GM21367 (cell line): ENCODE results near the gene MEGF10.

Experiments
- ATAC-seq: cut with Tn5 transposase; IDR thresholded peaks from one replicate; pipeline ENCODE4 v1.9.1; 2021; ENCODE audit not compliant: unreplicated experiment

The MEGF10 gene

DNA sequence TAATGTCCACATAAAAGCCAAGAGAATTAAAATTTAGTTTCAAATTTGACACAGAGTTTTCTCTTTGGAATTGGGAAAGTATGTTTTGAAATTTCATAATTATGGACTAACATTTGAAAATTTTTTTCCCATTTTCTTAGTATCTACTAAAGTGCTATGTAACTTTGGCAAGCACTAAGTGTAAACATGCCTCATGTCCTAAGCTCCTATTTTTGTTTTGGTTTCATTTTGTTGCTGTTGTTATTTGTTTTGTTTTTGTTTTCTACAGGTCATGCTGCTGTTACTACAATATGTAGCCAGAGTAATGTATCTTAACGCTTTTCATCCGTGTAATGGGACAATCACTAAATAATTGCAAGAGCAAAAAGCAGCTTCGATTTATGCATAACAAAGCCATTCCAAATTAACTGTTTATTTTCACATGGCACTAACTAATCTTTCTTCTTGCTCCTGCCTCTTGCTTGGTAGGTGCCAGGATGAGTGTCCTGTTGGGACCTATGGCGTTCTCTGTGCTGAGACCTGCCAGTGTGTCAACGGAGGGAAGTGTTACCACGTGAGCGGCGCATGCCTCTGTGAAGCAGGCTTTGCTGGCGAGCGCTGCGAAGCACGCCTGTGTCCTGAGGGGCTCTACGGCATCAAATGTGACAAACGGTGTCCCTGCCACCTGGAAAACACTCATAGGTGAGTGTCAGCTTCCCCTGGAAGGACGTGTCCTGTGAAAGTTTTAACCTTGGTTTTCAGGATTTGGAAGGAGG is 119.5 kb downstream of the MEGF10 start:
- no peak for ATAC-seq

DNA sequence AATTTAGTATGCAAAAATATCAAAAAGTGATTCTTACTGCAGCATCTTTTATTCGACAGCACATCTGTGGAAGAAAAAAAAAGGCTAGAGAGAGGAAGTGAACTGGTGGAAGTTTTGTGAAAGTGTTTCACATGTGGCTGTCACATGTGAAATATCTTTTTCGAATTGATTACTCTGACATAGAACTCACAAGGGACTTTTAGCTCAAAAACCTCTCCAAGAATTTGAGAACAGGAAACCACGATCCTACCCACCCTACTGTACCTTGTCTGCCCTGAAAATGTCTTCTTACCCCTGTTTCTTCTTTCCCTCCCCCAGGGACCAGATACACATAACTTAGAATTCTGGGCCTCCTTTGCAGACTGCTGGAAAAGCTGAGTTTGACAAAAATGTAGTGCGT is 120.4 kb downstream of the MEGF10 start:
- peak; percentile 66 for ATAC-seq

DNA sequence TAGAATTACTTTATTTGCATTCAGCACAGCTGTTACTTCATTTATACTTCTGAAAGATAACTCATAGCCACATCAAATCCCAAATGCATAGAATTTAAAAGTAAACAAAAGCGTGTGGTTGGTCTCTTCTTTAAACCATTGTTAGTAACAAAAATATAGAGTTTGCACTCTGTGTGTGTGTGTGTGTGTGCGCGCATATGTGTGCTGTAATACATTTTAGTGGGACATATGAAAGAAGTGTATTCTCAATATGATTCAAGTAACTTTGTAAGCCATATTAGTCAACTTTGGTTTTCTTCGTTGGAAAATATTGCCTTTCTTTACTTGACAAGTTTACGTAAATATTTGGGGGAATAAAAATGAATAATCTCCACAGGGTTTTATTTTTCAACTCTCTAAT is 120.8 kb downstream of the MEGF10 start:
- peak; percentile 9 for ATAC-seq

DNA sequence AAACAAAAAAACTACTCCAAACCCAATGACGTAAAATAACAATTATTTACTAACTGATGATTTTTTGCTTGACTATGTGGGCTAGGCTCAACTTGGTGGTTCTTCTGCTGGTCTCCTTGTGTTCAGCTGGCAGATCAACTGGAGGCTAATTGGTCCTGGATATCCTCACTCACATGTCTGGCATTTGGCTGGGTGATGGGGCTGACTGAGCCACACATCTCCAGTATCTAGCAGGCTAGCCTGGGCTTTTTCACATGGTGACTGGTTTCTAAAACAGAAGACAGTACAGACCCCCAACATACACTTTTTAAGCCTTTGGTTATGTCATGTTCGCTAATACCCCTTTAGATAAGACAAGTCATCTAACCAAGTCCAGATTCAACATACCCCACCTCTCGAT is 122.1 kb downstream of the MEGF10 start:
- no peak for ATAC-seq

DNA sequence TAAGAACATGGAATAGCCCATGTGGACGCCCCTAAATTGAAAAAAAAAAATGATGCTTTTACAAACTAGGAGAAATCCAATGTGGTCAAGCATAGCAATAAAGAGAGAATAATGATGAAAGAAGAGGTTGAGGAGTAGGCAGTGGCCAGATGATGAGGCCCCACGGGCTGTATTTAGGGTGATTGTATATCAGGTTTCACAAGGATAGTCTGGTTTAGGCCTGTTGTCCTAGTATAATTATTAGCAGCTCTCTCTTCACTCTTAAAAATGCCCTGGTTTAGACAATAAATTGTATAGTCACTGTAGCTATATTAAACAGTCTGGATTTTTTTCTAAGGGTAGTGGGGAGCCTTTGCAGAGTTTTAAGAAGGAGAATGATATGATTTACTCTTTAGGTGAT is 124.4 kb downstream of the MEGF10 start:
- no peak for ATAC-seq

DNA sequence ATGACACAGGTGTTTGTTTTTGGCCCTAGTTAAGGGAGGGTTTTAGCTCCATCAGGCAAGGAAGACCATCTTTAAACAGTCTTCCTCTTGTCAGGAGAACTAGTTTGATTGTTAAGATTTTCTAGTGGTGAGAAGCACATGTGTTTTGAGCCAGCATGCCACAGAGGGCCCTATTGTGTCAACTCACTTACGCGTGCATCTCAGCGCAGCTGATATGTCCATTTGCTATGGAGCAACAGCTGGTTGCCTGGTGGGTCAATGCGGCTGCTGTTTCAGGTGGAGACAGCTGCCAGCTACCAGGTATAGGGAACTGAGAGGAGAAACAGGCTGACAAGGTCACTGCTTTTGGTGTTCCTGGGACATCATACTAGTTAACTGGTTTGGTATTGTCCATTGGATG is 126.3 kb downstream of the MEGF10 start:
- no peak for ATAC-seq

DNA sequence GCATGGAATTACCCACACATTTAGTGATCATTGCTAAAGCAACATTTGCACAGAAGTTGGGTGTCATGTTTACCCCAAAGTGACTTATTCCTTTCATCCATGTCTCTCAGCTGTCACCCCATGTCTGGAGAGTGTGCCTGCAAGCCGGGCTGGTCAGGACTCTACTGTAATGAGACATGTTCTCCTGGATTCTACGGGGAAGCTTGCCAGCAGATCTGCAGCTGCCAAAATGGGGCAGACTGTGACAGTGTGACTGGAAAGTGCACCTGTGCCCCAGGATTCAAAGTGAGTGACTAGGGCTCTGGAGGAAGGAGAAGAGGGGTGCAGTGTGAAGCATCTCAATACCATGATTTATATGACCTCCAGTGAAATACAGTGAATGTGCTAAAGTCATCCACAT is 126.9 kb downstream of the MEGF10 start:
- ATAC-seq: no peak

DNA sequence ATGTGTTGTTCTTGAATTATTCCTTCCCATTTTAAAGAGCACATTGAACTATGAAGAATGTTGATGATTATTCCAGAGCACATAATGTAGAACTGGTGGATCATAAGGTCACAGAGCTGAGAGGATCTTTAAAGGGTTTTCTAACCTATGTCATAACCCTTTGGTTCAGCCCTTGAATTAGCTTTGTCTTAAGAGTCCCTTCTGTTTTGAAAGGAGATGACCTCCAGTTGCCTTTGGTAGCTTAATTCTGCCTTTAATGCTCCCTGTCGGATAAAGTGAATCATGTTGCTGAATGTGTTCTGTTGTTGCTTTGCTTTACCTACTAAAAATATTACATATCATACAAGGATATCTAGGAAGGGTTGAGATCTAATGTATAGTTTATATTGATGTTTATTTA is 127.8 kb downstream of the MEGF10 start:
- no peak for ATAC-seq

DNA sequence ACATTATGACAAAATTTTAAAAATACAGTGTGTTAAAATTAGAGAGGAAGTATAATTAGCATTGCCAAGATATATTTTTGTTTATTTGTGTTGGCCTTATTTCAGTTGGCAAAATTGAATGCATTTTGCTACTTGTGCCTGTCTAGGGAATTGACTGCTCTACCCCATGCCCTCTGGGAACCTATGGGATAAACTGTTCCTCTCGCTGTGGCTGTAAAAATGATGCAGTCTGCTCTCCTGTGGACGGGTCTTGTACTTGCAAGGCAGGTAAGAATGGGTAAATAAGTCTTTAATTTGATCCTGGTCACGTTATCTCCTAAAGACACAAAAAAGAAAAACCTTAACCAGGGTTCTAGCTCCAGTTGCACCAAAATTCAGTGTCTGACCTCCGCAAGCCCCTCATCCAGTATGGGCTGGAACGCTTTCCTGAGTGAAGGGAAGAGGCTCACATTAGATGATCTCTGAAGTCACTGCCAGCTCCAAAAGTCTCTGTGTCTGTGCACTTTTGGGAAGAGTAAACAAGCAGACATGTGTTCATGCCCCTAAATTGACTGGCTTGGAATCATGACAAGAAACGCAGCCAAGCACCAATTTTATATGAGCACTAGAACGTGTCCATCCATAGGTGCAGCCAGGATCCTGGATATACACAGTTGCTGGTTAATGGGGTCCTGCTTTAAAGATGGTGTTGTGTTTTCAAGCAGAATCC is 128.5 kb downstream of the MEGF10 start:
- ATAC-seq: no peak

DNA sequence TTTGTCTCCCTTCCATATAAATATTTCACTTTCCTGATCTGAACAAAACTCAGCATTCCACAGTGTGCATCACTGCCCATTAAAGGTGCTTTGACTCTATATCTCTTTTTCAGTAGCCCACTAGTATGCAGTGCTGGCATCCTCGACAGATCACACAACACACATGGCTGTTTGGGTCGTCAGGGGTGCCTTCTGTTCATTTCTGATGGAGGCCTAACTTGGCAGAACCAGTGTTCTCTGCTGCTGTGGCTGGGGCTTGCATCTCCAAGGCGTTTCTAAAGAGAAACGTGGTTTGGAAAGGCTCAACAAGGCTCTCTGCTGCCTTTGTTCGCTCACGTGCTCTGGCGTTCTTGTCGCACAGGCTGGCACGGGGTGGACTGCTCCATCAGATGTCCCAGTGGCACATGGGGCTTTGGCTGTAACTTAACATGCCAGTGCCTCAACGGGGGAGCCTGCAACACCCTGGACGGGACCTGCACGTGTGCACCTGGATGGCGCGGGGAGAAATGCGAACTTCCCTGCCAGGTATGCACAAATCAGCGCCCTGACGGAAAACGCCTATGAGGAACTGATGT is 129.2 kb downstream of the MEGF10 start:
- ATAC-seq: no peak

DNA sequence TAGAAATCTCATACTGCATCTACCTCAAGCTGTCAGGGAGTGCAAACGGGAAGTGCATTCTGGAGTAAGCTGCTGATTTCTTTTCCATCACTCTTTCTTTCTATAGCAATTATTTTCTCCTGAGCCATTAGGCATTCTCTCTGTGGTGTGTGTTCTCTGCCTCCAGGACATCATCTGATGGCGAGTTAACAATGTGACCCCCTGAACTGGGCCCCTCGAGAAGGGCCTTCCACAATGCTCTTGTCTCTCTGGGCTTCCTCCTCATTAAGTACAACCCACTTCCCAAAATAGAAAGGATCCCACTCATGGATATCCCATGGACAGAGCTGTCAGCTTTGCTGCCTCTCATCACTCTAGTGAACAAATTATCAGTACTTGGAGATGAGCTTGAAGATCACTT is 130.2 kb downstream of the MEGF10 start:
- ATAC-seq: no peak

DNA sequence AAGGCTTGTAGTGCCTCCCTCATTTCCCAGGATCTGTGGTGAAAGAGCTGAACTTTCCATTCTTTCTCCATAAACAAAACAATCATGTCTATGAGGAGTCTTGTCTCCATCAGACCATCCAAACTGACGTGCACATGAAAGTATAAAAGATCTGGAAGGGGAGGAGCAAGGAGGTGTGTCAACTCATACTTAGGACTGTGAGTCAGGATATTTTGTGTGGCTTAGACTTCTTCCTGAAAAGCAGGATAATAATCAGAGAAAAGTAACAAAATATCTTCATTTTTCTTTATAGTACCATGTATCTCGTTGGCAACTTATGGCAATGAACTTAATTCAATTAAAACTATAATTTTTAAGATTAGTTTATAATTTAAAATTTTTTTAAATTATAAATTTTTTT is 130.9 kb downstream of the MEGF10 start:
- no peak for ATAC-seq

DNA sequence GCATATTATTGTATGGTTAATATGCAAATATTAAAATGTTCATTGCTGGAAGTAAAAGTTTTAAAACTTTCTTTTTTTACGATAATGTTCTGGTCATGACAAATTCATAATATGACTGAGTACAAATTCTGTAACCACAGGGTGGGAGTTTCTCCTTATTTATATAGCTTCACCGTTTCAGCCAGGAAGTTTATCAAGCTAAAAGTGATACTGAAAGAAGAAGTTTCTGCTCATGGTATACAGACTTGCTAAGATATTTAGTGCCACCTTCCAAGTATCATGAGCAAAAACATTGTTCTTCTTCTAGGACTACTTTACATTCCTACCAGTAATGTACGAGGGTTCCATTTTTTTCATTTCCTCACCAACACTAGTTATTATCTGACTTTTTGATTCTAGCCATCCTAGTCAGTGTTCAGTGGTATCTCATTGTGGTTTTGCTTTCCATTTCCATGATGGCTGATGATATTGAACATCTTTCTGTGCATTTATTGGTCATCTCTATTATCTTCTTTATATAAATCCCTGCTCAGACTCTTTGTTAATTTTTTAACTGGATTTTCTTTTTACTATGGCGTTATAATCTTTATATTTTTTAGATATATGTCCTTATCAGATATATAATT is 132.7 kb downstream of the MEGF10 start:
- ATAC-seq: peak; percentile 67

DNA sequence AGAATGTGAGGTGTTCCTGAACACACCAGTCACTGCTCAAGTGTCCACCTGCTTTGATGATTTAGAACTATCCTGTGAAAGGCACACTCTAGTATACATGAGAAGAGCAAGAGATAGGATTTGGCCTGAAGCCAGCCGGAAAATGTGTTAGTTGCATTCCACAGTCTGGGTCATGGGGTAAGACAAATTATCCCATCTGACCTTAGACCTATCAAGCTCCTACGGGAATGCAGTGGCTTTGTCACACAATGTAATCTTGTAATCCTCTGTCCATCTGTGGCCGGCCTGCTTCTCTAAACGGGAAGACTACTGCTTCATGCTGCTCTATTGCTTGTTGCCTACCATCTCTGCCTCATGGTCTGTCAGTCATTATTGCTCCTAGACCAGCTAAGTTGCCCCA is 134.4 kb downstream of the MEGF10 start:
- no peak for ATAC-seq

DNA sequence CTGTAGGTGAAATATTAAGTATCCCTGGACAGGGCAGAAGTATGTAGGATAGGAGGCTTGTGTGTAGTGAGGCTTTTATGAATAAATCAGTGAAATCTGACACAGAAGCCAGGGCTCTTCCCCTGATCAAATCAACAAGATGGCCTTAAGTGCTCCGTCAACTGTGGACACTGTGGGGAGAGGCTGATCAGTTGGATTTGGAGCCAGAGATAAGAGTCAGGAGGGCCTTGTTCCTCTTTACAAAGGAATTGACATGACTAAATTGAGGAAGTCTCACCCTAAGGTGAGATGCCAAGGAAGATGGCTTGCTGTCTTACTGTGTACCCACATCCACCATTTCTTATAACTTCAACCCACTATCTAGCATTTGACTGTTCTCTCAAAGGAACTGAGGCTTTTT is 135.3 kb downstream of the MEGF10 start:
- ATAC-seq: no peak

DNA sequence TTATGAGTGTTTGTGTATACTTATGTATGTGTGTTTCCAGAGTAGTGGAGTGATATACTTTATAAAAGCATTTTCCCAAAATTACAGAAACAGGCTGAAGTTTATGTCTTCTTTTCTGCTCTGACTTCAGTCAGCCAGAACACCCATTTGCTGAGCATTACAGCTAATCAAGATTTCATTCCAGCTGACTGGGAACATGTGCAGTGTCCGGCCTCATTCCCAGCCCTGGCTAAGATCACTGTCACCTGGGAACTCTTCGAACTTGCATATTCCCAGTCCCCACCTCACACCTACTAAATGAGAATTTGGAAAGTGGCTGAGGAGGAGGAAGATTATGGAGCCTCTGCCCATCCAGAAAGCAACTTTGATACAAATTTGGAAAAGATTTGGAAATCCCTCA is 136.1 kb downstream of the MEGF10 start:
- ATAC-seq: no peak

DNA sequence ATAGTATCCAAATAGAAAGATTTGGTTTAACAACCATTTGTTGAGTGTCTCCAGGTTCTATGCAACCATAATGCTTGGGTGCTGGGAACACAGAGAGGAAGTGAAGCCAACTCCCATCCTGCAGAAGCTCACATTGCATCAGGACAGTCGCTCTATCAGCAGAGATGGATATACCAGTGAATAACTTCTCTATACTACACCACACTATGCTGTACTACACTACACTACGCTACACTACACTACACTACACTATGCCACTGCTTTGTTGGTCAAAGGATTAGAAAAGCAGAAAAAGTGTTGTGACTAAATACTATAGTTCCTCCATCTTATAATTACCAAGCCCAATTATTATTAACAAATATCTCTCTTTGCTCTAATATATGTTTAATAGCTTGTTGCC is 137.7 kb downstream of the MEGF10 start:
- ATAC-seq: no peak

DNA sequence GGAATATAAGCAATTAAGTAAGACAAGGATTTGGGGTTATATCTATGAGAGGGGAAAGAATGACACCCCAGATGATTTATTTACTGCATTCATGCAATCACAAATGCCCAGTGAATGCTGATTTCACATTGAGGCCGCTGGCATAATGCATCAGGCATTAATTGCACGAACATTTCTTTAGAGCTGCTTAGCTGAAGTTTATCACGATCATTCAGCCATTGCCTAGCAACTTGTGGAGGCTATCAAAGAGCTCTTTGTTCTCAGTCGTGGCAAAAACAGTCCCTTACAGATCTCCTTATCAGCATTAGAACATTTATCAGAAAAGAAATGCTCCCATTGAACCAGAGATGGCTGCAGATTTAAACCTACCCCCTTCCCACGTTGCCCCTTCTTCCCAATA is 138.2 kb downstream of the MEGF10 start:
- ATAC-seq: no peak

DNA sequence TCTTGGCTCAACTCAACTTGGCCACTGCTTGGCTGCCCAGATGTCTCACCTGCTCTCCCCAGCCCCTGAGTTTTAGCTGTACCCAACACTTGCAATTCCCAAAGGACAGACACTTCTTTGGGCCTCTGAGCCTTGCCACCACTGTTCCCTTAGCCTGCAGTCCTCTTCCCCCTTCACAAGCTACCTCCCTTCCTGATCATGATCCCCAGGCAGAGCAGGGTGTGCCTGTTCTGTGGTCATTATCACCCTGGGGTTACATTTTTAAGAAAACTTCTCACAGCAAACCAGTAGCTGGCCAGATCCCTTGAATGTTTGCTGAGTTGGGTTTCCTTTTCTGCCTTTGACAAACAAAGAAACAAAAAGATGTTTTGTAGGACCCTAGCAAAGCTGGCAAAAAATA is 139.3 kb downstream of the MEGF10 start:
- ATAC-seq: no peak

DNA sequence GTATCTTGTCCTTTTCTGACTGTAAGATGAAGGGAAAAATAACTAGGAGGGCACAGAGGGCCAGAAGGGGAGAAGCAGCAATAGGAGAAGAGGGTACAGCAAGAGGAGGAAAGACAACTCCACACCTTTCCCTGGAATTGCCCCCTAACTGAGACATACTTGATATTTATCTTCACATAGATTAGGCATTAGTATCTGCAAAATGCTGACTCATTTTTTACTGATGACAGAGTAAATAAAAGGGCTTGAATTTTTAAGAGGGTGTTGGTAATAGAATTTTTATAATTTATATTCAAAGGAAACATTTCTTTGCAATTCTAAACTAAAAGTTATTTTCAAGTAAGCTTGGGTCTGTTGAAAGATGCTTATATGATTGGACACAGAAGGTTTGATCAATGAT is 140.0 kb downstream of the MEGF10 start:
- ATAC-seq: no peak

DNA sequence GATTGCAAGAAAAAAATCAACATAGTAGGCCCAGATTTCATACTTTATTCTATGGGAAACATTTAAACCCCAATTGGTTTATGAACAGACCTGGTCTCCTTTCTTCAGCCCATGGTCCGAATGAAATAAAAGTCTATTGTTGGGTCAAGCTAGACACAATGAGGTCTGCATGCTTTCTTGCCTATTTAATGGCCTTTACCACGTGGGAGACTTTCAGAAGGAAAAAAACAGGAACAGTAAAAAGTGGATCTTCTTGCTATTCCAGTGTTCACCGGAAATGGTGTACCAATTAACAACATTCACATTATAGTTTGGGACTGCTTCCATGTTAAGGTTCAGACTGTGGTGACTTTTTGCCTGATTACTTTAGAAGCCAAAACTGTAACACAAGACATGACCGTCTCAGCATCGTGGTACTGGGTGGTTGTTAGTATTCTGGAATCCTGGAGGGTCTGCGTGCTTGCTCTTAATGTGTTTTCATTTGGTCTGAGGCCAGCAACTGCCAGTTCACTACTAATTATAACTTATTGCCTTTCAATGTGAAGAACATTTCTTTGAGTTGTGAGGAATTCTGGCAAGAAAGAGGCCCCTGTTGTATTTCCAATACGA is 141.5 kb downstream of the MEGF10 start:
- no peak for ATAC-seq

DNA sequence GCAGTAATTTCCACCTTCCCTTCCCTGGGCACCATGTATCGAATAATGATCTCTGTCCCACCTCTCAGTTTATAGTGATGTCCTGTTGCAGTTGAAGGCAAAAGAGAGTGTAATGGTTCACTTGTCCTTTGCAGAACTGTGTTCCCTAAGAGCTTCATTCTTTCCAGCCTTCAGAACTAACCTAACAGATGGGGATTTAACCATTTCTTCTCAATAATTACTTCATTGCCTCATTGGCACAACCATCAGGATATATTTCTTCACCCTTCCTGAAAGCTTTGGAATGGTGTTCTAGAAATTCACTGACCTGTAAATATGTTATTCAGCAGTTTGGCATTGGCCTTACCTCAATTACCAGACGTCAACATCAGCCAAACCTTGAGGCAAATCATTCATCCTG is 142.9 kb downstream of the MEGF10 start:
- no peak for ATAC-seq
